Measurements from ENCODE around the gene DTL. TPM values are rescaled to one million over a fixed set of nuclear protein-coding genes. Genes with fewer than 3 reads are reported as not detected.

DTL gene
- total and polyA plus RNA-seq, 2 donors from 2014 or later: 2.0 TPM; not detected in 1

DNA sequence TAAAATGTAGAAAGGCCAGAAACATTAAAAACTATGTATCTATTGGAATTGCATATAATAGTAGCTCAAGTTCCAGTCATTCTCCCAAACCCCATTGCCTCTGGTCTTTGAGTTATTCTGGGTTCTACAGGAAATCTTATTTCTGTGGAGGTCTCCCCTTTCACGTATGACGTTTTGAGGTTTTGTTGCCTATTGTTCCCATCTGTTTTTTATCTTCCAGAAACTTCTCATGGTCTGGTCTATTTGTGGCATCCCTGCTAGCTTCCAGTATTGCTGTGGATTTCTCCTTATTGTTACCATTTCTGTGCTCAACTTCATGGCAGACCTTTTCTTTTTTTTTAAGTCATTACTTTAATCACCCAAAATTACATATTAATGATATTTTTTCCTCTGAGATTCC, 43.3 kb downstream of the DTL start:
- H3K36me3 ChIP-seq (ENCODE audit: control insufficient read depth in 2 of 3, insufficient read depth in 3 of 3, low read length in 3 of 3): no peaks in the 10 kb centered on the region
- intact Hi-C loops (cut with DNase I): no loop called here
- TF ChIP-seq, protein P1, sequence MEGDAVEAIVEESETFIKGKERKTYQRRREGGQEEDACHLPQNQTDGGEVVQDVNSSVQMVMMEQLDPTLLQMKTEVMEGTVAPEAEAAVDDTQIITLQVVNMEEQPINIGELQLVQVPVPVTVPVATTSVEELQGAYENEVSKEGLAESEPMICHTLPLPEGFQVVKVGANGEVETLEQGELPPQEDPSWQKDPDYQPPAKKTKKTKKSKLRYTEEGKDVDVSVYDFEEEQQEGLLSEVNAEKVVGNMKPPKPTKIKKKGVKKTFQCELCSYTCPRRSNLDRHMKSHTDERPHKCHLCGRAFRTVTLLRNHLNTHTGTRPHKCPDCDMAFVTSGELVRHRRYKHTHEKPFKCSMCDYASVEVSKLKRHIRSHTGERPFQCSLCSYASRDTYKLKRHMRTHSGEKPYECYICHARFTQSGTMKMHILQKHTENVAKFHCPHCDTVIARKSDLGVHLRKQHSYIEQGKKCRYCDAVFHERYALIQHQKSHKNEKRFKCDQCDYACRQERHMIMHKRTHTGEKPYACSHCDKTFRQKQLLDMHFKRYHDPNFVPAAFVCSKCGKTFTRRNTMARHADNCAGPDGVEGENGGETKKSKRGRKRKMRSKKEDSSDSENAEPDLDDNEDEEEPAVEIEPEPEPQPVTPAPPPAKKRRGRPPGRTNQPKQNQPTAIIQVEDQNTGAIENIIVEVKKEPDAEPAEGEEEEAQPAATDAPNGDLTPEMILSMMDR (IDR thresholded peaks at IDR 0.05; ENCODE audit: borderline replicate concordance, extremely low read depth, insufficient read depth): no peak
- no peak overlapping the region for H3K4me3 ChIP-seq (ENCODE audit: low read length in 3 of 3)
- no peak overlapping the region for H3K27ac ChIP-seq (ENCODE audit: low read depth in 2 of 2, low read length in 2 of 2)
- H3K9ac ChIP-seq (ENCODE audit: low read length in 3 of 3): no peak overlapping the region
- FAIRE-seq (no peak), DNase-seq (no peak)
- no peaks in the 10 kb centered on the region for H3K4me1 ChIP-seq (ENCODE audit: control insufficient read depth in 2 of 3, insufficient read depth in 2 of 3, low read depth in 1 of 3, low read length in 3 of 3)
- no peaks in the 10 kb centered on the region for H3K27me3 ChIP-seq (ENCODE audit: control insufficient read depth, insufficient read depth, low read length)
- no peaks in the 10 kb centered on the region for H3K9me3 ChIP-seq (ENCODE audit: control insufficient read depth in 2 of 3, insufficient read depth in 1 of 3, low read length in 3 of 3)

DNA sequence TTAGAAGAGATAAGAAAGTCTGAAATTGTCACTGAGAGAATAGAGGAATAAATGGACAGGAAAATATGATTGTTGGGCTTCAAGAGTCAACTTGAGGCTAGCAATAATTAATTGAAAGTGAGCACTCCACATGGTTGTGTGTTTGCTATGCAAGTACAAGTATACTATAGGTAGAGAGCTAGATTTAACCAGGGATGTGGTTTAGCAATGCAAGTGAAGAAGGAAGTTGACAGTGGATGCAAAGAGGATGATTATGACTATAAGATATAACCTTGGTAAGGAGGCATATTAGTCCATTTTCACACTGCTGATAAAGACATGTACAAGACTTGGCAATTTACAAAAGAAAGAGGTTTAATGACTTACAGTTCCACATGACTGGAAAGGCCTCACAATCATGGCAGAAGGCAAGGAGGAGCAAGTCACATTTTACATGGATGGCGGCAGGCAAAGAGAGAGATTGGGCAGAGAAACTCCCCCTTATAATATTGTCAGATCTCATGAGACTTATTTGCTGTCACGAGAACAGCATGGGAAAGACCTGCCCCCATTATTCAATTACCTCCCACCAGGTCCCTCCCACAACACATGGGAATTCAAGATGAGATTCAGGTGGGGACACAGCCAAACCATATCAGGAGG, 47.3 kb downstream of the DTL start:
- no peaks in the 10 kb centered on the region for H3K36me3 ChIP-seq (ENCODE audit: control insufficient read depth in 2 of 3, insufficient read depth in 3 of 3, low read length in 3 of 3)
- no peaks in the 10 kb centered on the region for H3K27me3 ChIP-seq (ENCODE audit: control insufficient read depth, insufficient read depth, low read length)
- no peak overlapping the region for H3K9ac ChIP-seq (ENCODE audit: low read length in 3 of 3)
- intact Hi-C loops (cut with DNase I): no loop called here
- H3K27ac ChIP-seq (ENCODE audit: low read depth in 2 of 2, low read length in 2 of 2): no peak overlapping the region
- DNase-seq (no peak), FAIRE-seq (no peak)
- no peaks in the 10 kb centered on the region for H3K9me3 ChIP-seq (ENCODE audit: control insufficient read depth in 2 of 3, insufficient read depth in 1 of 3, low read length in 3 of 3)
- no peaks in the 10 kb centered on the region for H3K4me1 ChIP-seq (ENCODE audit: control insufficient read depth in 2 of 3, insufficient read depth in 2 of 3, low read depth in 1 of 3, low read length in 3 of 3)
- H3K4me3 ChIP-seq (ENCODE audit: low read length in 3 of 3): no peak overlapping the region
- TF ChIP-seq, protein P1 (IDR thresholded peaks at IDR 0.05; ENCODE audit: borderline replicate concordance, extremely low read depth, insufficient read depth): no peak

DNA sequence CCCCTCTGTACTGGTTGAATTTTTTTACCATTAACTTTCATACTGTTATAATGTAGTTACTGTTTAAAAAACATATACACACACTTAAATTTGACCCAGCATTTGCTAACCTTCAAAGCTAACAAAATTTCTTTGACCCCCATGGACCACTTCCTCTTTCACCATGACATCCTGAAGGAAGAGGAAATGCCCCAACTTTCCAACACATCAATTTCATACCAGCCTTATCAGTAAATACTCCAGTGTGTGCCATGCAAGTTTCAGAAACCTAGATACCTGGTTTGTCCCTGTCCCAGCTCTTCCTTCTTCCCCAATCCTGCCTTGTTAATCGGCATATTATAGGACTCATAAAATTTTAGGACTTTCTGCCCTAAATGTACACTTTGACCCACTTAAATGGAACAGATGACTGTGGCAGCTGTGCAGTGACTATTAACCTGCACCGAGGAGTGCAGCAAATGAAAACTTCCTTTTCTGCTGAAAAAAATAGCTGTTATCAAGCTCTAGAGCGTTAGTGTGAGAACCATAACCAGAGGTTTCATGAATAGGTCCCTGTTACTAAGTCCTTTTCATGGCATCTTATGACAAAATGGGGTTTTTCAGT, 54.1 kb downstream of the DTL start:
- no peaks in the 10 kb centered on the region for H3K4me1 ChIP-seq (ENCODE audit: control insufficient read depth in 2 of 3, insufficient read depth in 2 of 3, low read depth in 1 of 3, low read length in 3 of 3)
- H3K27me3 ChIP-seq (ENCODE audit: control insufficient read depth, insufficient read depth, low read length): no peaks in the 10 kb centered on the region
- no peak overlapping the region for H3K4me3 ChIP-seq (ENCODE audit: low read length in 3 of 3)
- H3K9me3 ChIP-seq (ENCODE audit: control insufficient read depth in 2 of 3, insufficient read depth in 1 of 3, low read length in 3 of 3): no peaks in the 10 kb centered on the region
- TF ChIP-seq, protein P1 (IDR thresholded peaks at IDR 0.05; ENCODE audit: borderline replicate concordance, extremely low read depth, insufficient read depth): no peak
- H3K9ac ChIP-seq (ENCODE audit: low read length in 3 of 3): no peak overlapping the region
- H3K27ac ChIP-seq (ENCODE audit: low read depth in 2 of 2, low read length in 2 of 2): no peak overlapping the region
- DNase-seq: no peak
- intact Hi-C loops (cut with DNase I): no loop called here
- FAIRE-seq: no peak
- H3K36me3 ChIP-seq (ENCODE audit: control insufficient read depth in 2 of 3, insufficient read depth in 3 of 3, low read length in 3 of 3): no peaks in the 10 kb centered on the region

Measured in kidney (tissue), 14 donors.